Left lobe of liver (tissue), 2 donors: ENCODE results near the gene STX1B. TPM values are rescaled to one million over a fixed set of nuclear protein-coding genes. Genes with fewer than 3 reads are reported as not detected.
"Not testable (repeated sequence)": the region's sequence is repeated elsewhere in the genome, so short reads cannot be mapped to it uniquely, and the experiment has no call there.

ENCODE experiments used
- ATAC-seq: fragments of 200-7000 bp; cut with Tn5 transposase; one replicate; pipeline ENCODE4 v1.9.1; 2020; ENCODE audit warnings: mild to moderate bottlenecking, moderate library complexity
- DNase-seq: peaks from one replicate; pipeline ENCODE4 v3.0.0-alpha.2; 2020; ENCODE audit warnings: low spot score
- total RNA-seq: library from RNA; stranded (reverse); gene quantifications from one replicate; pipeline ENCODE4 v1.2.1, GENCODE V29; 2021
- donor health status: DM: no; HTN: no; CAD: no; lungs with moderate emphysema.
- donor health status: DM: no; HTN: yes; CAD: no.

STX1B gene
- total RNA-seq, 1 donor from 2014 or later, result 4.2 TPM

DNA sequence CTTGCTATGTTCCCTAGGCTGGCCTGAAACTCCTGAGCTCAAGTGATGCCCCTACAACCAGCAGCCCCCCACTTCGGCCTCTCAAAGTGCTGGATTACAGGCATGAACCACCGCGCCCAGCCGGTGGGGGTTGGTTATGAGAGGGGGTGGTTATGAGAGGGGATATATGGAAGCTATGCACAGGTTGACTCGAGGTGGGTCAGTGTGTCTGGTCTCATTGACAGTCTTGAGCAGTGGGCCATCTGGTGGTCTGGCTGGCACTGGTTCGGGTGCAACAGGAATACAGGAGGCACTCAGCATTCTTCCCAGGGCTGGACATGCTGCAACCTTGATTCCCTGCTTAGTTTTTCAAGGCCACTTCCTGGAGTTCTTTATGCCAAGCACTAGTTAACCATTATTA lies 5.6 kb upstream of the STX1B start:
- no peak for DNase-seq
- peak; percentile 59 for ATAC-seq

DNA sequence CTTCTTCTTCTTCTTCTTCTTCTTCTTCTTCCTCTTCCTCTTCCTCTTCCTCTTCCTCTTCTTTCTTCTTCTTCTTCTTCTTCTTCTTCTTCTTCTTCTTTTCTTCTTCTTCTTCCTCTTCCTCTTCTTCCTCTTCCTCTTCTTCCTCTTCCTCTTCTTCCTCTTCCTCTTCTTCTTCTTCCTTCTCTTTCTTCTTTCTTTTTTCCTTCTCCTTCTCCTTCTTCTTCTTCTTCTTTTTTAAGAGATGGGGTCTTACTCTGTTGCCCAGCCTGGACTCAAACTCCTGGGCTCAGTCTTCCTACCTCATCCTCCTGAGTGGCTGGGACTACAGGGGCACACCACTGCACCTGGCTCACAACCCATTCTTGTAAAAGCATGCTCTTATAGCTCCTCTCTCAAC lies 2.9 kb upstream of the STX1B start:
- DNase-seq, ATAC-seq: not testable (repeated sequence)

DNA sequence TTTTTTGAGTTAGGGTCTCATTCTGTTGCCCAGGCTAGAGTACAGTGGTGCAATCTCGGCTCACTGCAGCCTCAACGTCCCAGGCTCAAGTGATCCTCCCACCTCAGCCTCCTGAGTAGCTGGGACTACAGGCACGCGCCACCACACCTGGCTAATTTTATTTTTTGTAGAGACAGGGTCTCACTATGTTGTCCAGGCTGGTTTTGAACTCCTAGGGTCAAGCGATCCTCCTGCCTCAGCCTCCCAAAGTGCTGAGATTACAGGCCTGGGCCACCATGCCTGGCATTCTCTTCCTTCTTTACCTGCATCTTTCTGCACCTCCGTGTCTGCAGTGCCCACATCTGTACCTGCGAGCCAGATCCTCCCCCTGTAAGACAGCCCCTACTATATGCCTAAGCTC lies 1.4 kb upstream of the STX1B start:
- not testable (repeated sequence) for DNase-seq

DNA sequence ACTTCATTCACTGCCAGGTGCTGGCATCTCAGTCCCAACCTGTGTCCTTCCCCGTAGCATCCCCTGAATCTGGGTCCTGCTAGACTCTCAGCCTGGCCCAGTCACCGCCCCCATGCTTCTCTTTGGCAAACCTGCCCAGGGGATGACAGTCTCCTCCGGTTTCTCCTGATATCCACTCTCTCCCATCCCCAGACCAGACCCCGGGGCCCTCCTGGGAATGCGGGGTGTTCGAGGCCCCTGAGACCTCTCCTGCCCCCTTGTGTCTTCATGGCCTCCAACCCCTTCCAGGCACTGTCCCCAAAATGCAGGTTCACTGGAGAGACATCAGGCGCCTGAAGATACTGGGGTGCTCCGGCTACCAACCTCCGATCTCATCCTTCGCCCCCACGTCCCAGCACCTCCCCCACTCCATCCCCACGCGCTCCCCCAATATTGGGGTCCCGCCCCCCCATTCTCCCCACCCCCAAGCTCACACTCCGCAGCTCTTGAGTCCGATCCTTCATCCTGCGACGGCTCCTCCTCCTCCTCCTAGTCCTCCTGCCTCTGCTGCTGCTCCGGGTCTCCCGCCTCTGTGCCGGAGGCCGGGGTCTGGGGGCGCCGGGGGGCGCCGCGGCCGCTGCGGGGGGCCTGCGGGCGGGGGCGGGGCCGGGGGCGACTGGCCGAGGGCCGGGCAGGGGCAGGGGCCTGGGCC lies 399 bp downstream of the STX1B start:
- ATAC-seq (no peak), DNase-seq (no peak)

More for the DNA sequence above, 1.4 kb upstream of the STX1B start:
- not testable (repeated sequence) for ATAC-seq

DNA sequence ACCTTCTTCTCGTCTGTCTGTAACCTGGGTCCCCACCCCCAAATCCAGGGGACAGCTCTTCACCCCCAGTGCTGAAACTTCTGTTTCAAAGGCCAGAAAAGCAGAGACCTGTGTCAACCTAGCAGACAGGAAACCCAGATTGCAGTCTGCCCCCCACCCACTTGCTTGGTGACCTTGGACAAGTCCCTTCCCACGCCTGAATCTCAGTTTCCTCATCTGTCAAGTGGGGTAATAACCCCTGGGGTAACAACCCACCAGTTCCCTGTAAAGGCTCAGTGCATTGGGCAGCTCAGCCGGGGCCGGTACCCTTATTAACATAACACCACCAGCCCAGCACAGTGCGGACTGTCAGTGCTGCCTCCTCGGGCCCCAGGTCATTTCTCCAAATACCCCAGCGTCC lies 1.3 kb downstream of the STX1B start:
- ATAC-seq (no peak), DNase-seq (no peak)

DNA sequence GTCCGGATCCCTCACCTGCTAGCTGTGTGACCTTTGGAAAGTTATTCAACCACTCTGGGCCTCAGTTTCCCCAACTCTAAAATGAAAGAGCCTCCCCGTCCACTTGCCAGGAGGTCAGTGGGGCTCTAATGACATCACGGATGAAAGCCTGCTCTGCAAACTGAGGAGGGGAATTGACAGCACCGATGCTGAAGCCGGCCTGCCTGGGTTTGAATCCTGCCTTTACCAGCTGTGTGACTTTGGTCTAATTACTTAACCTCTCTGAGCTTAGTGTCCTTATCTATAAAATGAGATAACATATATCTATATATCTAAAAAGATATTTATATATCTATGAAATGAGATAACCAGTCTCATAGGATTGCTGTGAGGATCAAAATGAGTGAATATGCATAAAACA lies 1.9 kb downstream of the STX1B start:
- DNase-seq (no peak), ATAC-seq (no peak)

DNA sequence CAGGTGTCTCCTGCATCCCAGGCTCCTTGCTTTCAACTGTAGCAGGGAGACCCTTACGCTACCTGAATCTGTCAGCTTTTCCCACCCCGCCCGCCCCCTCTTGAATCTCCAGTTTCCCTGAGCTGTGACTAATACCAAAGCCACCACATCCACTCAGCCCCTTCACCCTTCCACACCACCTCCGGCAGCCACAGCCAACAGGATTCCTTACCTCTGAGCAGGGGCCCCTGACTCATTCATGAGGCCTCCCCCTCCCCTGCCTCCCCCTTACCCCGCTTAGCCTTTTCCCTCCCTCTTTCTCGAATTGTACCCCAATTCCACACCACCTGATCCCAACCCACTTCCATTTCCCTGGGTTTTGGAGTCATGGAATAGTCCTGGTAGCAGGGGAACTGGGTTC lies 2.3 kb downstream of the STX1B start:
- ATAC-seq (no peak), DNase-seq (no peak)

DNA sequence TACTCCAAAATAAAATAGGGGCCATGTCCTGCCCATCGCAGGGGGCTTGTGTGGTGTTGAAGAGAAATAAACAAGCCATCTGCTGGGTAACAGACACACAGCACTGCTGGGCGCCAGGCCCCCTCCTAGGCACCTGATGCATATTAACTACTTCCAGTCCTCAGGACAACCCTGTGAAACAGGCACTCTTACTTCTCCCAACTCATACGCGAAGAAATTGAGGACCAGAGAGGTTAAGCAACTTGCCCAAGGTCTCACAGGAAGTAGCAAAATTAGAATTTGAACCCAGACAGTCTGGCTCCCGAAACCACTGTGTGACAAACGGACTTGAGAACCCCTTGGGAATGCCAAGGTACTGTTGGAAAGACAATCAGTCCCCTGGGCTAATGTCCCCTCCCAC lies 2.8 kb downstream of the STX1B start:
- DNase-seq (no peak), ATAC-seq (no peak)

DNA sequence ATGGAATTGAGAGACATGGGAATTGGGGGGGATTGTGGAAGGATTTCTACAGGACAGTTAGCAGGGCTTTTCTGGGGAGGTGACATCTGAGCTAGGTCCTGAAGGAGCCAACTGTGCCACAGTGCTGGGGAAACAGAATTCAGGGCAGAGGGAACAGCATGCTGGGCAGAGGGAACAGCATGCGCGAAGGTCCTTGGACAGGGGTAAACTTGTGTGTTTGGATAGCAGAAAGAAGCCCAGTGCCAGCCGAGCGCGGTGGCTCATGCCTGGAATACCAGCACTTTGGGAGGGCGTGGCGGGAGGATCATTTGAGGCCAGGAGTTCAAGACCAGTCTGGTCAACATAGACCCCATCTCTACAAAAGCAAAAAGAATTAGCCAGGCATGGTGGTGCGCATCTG lies 3.8 kb downstream of the STX1B start:
- no peak for DNase-seq
- no peak for ATAC-seq

DNA sequence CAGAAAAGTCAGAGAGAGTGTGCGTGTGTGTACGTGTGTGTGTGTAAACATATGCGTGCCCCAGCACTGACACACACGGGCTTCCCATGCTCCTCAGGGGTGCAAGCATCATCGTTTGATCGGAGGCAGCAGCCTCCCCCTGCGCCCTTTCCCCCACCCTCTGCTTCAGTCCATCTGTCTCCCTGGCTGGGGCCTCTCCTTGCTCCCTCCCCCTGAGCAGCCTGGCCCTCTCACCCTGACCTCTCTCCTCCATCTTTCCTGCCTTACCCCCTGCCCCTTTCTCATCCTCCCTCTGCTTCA lies 4.4 kb downstream of the STX1B start:
- ATAC-seq, result no peak
- no peak for DNase-seq

DNA sequence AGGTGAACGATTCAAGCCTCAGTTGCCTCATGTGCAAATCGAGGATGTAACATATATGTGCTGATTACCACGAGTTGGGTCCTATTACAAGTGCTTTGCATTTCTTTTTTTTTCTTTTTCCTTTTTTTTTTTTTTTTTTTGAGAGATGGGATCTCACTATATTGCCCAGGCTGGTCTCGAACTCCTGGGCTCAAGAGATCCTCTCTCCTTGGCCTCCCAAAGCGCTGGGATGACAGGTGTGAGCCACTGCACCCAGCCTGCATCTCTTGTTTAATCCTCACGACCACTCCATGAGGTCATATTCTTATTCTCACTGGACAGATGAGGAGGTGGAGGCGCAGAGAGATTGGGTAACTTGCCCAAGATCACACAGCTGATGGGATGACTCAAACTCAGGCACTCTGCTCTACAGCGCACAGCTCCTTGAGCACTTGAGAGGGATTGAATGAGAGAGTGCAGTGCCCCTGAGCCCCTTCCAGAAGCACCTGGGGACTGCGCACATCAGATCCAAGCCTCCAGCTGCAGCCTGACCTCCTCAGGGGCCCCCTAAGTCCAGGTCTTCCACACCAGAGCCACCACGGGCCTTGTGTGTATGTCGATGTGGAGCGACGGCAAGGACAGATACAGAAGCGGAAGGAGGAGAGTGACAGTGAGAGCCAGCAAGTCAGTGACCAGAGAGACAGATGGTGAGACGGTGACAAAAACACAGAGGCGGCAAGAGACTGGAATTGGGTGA lies 4.9 kb downstream of the STX1B start:
- ATAC-seq (no peak), DNase-seq (no peak)

DNA sequence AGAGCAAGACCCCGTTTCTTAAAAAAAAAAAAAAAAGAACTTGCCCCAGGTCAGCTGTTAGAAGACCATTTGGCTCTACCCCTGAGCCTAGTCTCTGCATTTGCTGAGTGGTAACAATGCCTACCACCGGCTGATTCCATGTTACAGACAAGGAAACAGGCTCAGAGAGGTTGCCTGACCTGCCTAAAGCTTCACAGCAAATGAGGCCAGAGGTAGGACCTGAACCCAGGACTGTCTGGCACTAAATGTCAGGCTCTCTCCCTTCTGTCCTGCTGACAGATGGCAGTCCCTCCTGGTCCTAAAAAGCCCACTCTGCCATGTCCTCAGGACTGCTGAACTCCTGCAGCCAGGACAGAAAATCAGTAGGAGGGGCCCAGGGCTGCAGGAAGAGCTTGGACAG lies 5.8 kb downstream of the STX1B start:
- no peak for DNase-seq
- no peak for ATAC-seq

DNA sequence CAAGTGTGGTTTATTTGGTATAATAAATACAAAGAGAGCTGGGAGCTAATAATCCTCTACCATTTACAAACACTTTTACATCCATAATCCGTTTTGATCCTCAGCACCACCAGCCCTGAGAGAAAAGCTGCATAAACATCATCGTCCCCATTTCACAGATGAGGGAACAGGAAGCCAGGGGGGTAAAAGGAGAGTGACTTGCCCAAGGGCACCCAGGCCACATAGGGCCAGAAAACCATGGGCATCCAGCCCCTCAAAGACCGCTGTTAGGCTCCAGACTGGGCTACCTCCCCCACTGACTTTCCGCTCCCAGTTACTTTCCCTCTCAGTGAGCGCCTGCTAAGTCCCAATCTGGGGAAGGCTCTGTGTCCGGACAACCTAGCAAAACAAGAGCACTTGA lies 6.7 kb downstream of the STX1B start:
- no peak for ATAC-seq
- DNase-seq, result no peak

DNA sequence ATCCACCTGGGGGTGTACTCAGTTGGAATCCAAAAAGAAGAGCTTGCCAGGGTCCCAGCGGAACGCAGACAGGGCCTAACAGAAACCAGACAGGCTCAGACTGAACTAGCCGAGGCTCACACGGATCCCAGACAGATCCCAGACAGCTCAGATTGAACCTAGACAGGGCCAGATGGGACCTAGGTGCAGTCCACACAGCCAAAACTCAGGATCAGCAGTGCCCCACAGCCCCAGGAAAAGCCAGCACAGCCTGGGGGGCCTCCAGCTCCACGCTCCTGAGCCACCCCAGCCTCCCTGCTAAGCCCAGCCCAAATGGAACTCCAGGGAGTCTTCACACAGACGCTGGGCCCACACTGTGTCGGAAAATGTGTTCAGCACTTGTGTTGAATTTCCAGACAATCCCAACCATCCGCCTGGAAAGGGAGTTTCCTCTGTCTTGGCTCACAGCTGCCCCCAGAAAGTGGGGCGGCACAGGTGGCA lies 7.5 kb downstream of the STX1B start:
- no peak for ATAC-seq

DNA sequence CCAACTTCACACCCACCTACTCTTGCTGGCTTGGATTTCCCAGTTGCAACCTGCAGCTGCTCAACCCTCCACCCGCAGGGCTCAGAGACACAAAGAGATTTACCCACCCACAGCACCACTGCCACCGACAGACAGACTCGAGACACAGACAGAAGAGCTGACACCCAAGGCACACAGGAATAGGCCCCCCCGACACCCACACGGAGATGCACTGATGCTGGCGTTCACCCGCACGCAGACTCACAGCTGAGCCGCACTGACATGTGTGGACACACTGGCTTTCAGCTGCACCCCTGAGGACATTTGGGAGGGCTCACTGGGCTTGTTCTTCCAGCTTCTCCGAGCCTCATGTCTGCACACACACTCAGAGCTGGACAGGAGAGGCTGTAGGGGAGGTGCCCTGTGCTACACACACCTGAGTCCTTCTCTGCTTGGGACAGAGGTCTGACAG lies 8.2 kb downstream of the STX1B start:
- DNase-seq (no peak), ATAC-seq (no peak)

More for the DNA sequence above, 7.5 kb downstream of the STX1B start:
- no peak for DNase-seq

DNA sequence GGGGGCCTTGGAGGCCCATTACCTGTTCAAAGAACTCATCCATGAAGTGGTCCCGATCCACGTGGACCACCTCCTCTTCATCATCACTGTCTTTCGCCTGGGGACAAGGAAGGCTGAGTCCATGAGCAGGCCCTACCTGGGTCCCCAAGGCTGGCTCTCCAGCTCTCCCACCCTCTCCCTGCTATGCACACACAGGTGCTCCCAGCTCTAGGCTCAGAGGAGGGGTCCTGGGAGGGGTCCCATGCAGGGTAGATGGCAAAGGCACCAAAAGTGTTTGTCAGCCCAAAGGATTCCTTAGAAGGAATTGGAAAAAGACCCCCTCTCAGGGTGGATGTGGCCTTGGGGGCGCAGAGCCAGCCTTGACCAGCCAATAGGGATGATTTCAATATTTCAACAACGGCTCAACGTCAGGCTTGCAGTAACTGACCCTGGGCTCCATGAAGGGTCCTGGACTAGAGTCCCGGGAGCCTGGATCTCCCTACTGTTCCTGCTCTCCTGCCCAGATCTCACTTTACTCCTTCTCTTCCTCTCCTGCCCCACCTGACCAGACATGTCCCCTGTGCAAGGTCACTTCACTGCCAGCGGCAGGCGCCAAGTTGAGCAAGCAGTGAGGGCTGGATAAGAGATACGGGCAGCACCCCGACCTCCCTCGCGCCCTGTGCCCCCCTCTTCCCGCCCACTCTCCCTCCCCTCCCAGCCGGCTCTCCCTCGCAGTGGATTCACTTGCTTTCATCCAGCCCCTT lies 8.8 kb downstream of the STX1B start:
- ATAC-seq, result peak; percentile 18

DNA sequence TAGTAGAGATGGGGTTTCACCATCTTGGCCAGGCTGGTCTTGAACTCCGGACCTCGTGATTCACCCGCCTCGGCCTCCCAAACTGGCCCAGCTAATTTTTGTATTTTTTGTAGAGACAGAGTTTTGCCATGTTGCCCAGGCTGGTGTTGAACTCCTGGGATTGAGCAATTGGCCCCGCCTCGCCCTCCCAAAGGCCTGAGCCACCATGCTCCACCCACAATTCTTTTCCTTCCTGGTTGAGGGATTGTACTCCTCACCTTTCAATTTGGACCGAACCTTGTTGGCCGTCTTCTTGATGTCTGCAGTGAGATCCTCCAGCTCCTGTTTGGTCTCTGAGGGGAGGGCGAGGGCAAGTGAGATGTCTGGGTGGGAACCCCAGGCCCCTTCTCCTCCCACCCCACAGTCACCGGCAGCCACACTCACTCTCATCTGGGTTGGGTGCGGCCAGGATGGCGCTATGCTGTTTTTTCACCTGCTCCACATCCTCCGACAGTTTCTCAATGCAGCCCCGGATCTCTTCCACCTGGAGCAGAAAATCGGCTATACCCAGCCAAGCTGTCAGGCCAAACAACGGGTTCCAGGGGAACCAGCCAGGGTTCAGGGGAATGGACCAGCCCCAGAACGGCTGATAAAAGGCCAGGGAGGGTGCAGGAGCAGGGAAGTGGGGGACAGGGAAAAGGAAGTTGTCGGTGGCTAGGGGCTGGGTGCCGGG lies 9.6 kb downstream of the STX1B start:
- DNase-seq (peak; percentile 65), ATAC-seq (no peak)

More for the DNA sequence above, 8.8 kb downstream of the STX1B start:
- peak; percentile 68 for DNase-seq

DNA sequence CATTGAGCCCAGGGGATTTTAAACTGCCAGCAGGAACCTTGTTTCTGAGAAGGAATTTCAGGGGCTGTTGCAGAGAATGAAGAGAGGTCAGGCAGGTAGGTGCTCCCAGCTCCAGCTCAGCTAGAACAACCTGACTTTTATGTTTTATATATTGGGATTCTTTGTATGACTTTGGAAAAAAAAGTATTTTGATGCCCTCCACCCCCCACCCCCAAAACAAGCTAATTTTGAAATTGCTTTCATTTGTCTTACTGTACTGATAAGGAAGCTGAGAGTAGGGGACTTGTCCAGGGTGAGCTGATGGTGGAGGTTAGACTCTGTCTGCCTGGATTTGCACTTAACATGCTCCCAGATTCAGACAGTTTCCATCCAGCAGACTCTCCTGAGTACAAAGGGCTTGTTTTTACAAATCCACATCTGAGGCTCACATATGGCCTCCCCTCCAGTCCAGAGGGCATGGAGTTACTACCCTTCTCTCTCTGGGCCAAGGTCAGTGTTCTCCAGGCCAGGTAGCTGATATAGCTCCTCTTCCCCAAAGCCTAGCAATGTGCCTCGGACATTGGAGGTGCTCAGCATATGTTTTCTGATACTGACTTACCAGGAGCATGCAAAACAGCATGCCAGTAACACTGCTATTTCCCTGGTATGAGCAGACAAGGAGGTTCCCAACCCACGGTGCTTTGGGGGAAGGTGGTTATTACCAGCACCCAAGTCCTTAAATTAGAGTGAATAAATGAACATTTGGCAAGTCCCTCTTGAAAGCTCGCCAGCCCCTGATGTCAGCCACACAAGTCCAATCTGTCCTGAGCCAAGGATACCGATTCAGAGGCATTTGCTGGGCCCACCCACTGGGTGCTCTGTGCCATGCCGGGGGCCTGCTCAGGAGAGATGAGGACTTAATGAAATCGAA lies 11.3 kb downstream of the STX1B start:
- DNase-seq, result peak; percentile 85

DNA sequence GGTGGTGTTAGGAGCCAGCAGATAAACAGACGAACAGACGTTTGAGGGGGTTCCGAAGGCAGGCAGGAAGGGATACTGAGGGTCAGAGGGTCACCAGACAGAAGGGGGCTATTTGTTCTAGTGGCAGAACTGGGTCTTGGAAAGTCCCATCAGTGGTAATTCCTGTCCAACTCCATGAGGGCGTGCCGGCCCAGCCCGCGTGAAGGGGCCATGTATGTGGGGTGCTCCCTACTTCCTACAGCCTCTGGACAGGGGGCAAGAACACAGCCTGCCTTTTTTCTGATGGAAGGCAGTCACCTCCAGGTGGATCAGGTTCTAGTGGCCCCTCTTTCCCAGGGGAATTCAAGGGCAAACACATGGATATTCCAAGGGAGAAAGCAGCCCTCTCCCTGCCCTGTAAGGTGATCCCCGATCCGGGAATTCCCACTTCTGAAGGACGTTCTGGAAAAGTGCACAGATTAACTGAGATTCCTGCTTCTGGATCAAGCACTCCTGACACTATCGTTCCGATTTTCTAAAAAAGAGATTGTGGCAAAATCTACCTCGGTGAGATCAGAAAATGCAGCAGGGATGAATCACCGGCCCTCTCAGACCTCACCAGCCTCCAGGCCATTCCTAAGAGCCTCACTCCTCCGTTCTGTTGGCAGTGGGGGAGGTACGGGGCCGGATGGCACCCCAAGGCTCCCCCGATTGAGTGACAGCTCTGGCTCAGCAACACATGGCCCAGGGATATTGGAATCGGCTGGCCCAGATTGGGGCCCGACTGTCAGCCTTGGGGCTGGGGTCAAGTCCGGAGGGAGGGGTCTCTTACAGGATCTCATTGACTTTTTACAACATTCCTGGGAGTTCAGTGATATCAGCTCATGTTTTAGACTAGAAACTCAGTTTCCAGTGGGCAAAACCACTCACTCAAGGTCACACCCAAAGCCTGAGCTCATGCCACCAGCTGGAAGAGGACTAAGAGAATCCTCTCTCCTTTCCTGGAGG lies 12.4 kb downstream of the STX1B start:
- no peak for DNase-seq
- ATAC-seq, result no peak

More for the DNA sequence above, 11.3 kb downstream of the STX1B start:
- ATAC-seq, result peak; percentile 56
